Esophagus squamous epithelium (tissue), 5 donors: ENCODE measurements around the gene CABLES1. TPM values are rescaled to one million over a fixed set of nuclear protein-coding genes. Genes with fewer than 3 reads are reported as not detected.

Experiments
- DNase-seq: peaks from one replicate; lab custom pipeline; 2025; lab: John Stamatoyannopoulos, UW
- H3K27ac ChIP-seq, 4 donors: fragments of 200-600 bp; sonication (generic); one replicate each; pipeline ENCODE4 v1.5.1; 2016 to 2019; ENCODE audit warnings: mild to moderate bottlenecking in 1 of 4
- H3K27me3 ChIP-seq, 4 donors: fragments of 200-600 bp; sonication (generic); 1 replicate in 3 of 4; 2 replicates in 1 of 4; pipeline versions ENCODE4 v1.5.1 to v1.6.0; 2017 to 2021; ENCODE audit warnings: antibody characterized with exemption in 1 of 4
- H3K36me3 ChIP-seq, 3 donors: fragments of 200-600 bp; sonication (generic); one replicate each; pipeline ENCODE4 v1.5.1; 2016 to 2019
- H3K4me1 ChIP-seq, 3 donors: fragments of 200-600 bp; sonication (generic); one replicate each; pipeline ENCODE4 v1.5.1; 2017 to 2019
- H3K4me3 ChIP-seq, 4 donors: fragments of 200-600 bp; sonication (generic); 1 replicate in 3 of 4; 2 replicates in 1 of 4; pipeline ENCODE4 v1.5.1; 2016 to 2019; ENCODE audit warnings: mild to moderate bottlenecking in 2 of 4, moderate library complexity in 1 of 4
- H3K9me3 ChIP-seq, 3 donors: fragments of 200-600 bp; sonication (generic); one replicate each; pipeline ENCODE4 v1.5.1; 2016 to 2019
- CTCF ChIP-seq, 6 experiments: fragments of 450-650 bp in 4 of 6; fragments of 200-600 bp in 2 of 6; sonication (generic) in 2 of 6; IDR thresholded peaks; one replicate each; pipeline ENCODE4 v1.5.1; 2016 to 2019; ENCODE audit warnings: antibody characterized with exemption in 6 of 6, mild to moderate bottlenecking in 4 of 6, moderate library complexity in 4 of 6
- POLR2A ChIP-seq, 4 donors: fragments of 450-650 bp; IDR thresholded peaks; one replicate each; pipeline ENCODE4 v1.6.1; 2017; ENCODE audit warnings: antibody characterized with exemption in 4 of 4, mild to moderate bottlenecking in 4 of 4, moderate library complexity in 3 of 4
- WGBS, 2 donors: methylation state at CpG; one replicate each; pipeline ENCODE4 v1.1.5; 2018; 5-methylcytosine and 5-hydroxymethylcytosine counted together
- intact Hi-C: fragments of 100-400 bp; cut with DNase I; formaldehyde crosslinking; loops from one replicate; pipeline ENCODE4 v1.15.0; 2022
- total RNA-seq, 4 donors: library from RNA; depleted of rRNA; stranded (reverse); fragments of >200 nt; gene quantifications; one replicate each; pipeline ENCODE4 v1.1.0, GENCODE V29; 2016
- donor health status: DM: yes; HTN: yes; CAD: no.

The CABLES1 gene
- total RNA-seq, 4 donors from 2014 or later: 4.4 to 9.9 (median 8.5) TPM

- 73 to 83% methylated on average over 11 to 12 of the region's 12 CpGs for WGBS, 2 donors
- Histone ChIP-seq H3K27me3 (no peaks in the 10 kb centered on the region), H3K4me1 (peaks cover 0 to 27% (median 8%) of the 10 kb centered on the region in 3 donors), H3K9me3 (no peaks in the 10 kb centered on the region), H3K4me3 (no peak overlapping the region), H3K36me3 (no peaks in the 10 kb centered on the region), H3K27ac (no peak overlapping the region)
- DNase-seq: no peak
- no peak for TF ChIP-seq POLR2A (IDR thresholded peaks at IDR 0.05)
- TF ChIP-seq CTCF (IDR thresholded peaks at IDR 0.05): no peak
- intact Hi-C loops: no loop called here
Observed at GRCh38 chr18:23101861-23102432, 33.3 kb upstream of the CABLES1 start.

- no peak for TF ChIP-seq CTCF (IDR thresholded peaks at IDR 0.05)
- H3K4me1 ChIP-seq: peaks cover 0 to 34% (median 8%) of the 10 kb centered on the region in 3 donors
- H3K4me3 ChIP-seq: no peak overlapping the region
- no peak overlapping the region for H3K27ac ChIP-seq
- no peaks in the 10 kb centered on the region for H3K9me3 ChIP-seq
- 88% methylated on average over 10 to 11 of the region's 11 CpGs for WGBS, 2 donors
- DNase-seq: no peak
- H3K27me3 ChIP-seq: no peaks in the 10 kb centered on the region
- H3K36me3 ChIP-seq: no peaks in the 10 kb centered on the region
- intact Hi-C loops: no loop called here
Observed at GRCh38 chr18:23102493-23103261, 32.6 kb upstream of the CABLES1 start.

DNA sequence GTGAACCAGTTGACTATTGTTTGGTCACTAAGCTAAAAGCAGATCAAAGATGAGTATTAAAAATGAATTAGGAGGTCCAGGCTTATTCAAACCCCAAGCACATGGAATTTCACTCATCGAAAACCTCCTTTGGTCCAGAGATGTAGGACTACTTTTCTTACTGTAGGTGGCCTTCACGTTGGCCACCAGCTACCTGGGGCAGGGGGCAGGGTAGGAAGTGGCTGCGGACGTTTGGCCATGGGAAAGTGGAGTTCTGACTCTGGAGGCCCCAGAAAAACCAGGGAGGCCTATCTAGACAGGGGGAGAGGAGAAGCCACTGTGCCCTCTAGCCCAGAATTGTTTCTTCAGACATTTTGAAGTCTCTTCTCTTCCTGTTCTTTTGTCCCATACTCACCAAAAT lies 31.8 kb upstream of the CABLES1 start:
- Histone ChIP-seq H3K9me3 (no peaks in the 10 kb centered on the region), H3K27me3 (no peaks in the 10 kb centered on the region), H3K4me1 (peaks cover 0 to 42% (median 8%) of the 10 kb centered on the region in 3 donors), H3K27ac (no peak overlapping the region), H3K4me3 (no peak overlapping the region), H3K36me3 (no peaks in the 10 kb centered on the region)
- no peak for DNase-seq
- intact Hi-C loops: no loop called here
- TF ChIP-seq CTCF (IDR thresholded peaks at IDR 0.05) (no peak), POLR2A (IDR thresholded peaks at IDR 0.05) (no peak)
- WGBS, 2 donors: 88 to 91% methylated on average over 4 of the region's 4 CpGs

GRCh38 chr18:23105030-23105429 lies 30.3 kb upstream of the CABLES1 start:
- Histone ChIP-seq H3K36me3 (no peaks in the 10 kb centered on the region), H3K9me3 (no peaks in the 10 kb centered on the region), H3K4me3 (no peak overlapping the region), H3K27ac (peak overlapping the region in 1 of 4 donors; percentile 19), H3K27me3 (no peaks in the 10 kb centered on the region), H3K4me1 (peaks cover 0 to 43% (median 8%) of the 10 kb centered on the region in 3 donors)
- intact Hi-C loops: no loop called here
- no peak for TF ChIP-seq CTCF (IDR thresholded peaks at IDR 0.05)
- TF ChIP-seq POLR2A (IDR thresholded peaks at IDR 0.05): no peak
- DNase-seq: no peak
- 72 to 86% methylated on average over 3 of the region's 3 CpGs for WGBS, 2 donors

- DNase-seq: no peak
- H3K27ac ChIP-seq: peak overlapping the region in 2 of 4 donors; percentile 14 to 19
- no peak for TF ChIP-seq POLR2A (IDR thresholded peaks at IDR 0.05)
- no peak for TF ChIP-seq CTCF (IDR thresholded peaks at IDR 0.05)
- H3K27me3 ChIP-seq: no peaks in the 10 kb centered on the region
- H3K4me1 ChIP-seq: peaks cover 0 to 43% (median 8%) of the 10 kb centered on the region in 3 donors
- WGBS, 2 donors: 84 to 92% methylated on average over 7 to 15 of the region's 21 CpGs
- H3K36me3 ChIP-seq: no peaks in the 10 kb centered on the region
- H3K4me3 ChIP-seq: no peak overlapping the region
- no peaks in the 10 kb centered on the region for H3K9me3 ChIP-seq
- intact Hi-C loops: no loop called here
Observed at GRCh38 chr18:23105581-23106219, 29.6 kb upstream of the CABLES1 start.
